ENCODE measurements around the gene STXBP4. TPM values are rescaled to one million over a fixed set of nuclear protein-coding genes. Genes with fewer than 3 reads are reported as not detected.

The STXBP4 gene
- total and polyA plus RNA-seq, 2 donors (not counting 3 experiments of a cell fraction or from before 2014, with no cell fraction given), result 1.9 to 12.9 TPM

DNA sequence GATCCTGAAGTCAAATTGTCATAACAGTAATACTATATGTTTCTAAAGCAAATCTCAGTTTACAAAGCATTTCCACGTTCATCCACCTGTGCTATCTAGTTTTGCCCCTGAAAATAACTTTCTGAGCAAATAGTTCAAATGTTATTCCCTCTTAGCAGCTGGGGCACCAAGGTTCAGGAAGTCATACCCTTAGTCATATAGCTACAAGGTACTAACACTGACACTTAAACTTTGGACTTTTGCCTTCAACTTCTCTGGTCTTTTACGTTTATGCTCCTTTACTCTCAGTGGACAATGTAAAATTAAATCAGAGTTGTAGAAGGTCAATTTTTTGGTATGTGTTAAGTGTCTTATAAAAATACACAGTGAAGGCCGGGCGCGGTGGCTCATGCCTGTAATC is 33.1 kb upstream of the STXBP4 start:
- BruUV-seq (replicated peaks), result no TSS peak
- dilution Hi-C loops (cut with MboI; ENCODE audit: extremely low pct_ligation_motif_present, low sequenced_read_pairs), result no loop called here
- POLR2A ChIA-PET, result interaction anchor here (0.6 kb wide), 1 partner anchor 10 kb away, joined by 3 read pairs; no protein-coding TSS in a partner anchor
- Histone ChIP-seq H3K4me3 (replicated peaks in 1 of 3; ENCODE audit: insufficient read depth in 1 of 3, low read depth in 1 of 3, low read length in 3 of 3) (no peak overlapping the region), H3K27ac (ENCODE audit: insufficient read depth, low read depth, low read length) (no peak overlapping the region), H3K27me3 (ENCODE audit: control insufficient read depth in 2 of 2, insufficient read depth in 2 of 2, low read length in 2 of 2) (no peaks in the 10 kb centered on the region), H3K9me3 (replicated peaks; ENCODE audit: control insufficient read depth, insufficient read depth, low read length) (no peaks in the 10 kb centered on the region), H3K9me1 (replicated peaks; ENCODE audit: control insufficient read depth, extremely low read depth, insufficient read depth, low read length) (no peaks in the 10 kb centered on the region), H3K36me3 (ENCODE audit: control insufficient read depth in 2 of 2, extremely low read depth in 1 of 2, insufficient read depth in 2 of 2, low read length in 2 of 2) (no peaks in the 10 kb centered on the region), H3K79me2 (ENCODE audit: control insufficient read depth, insufficient read depth, low read length) (no peaks in the 10 kb centered on the region), H2AFZ (ENCODE audit: low read depth, low read length) (no peak overlapping the region), H4K20me1 (replicated peaks; ENCODE audit: control insufficient read depth, extremely low read depth, insufficient read depth, low read length) (no peaks in the 10 kb centered on the region), H3K9ac (replicated peaks; ENCODE audit: extremely low read depth, insufficient read depth, low read length) (no peak overlapping the region), H3K4me1 (ENCODE audit: control insufficient read depth, extremely low read depth, insufficient read depth, low read length) (no peaks in the 10 kb centered on the region), H3K4me2 (ENCODE audit: insufficient read depth, low read length) (no peak overlapping the region)
- intact Hi-C loops (cut with micrococcal nuclease), result no loop called here
- DNase-seq (ENCODE audit: low read depth, low spot score), result no peak
- FAIRE-seq, result no peak
- TF ChIP-seq POLR2A (IDR thresholded peaks at IDR 0.05; ENCODE audit: low read depth, low read length), result no peak
- TF ChIP-seq, protein P1, sequence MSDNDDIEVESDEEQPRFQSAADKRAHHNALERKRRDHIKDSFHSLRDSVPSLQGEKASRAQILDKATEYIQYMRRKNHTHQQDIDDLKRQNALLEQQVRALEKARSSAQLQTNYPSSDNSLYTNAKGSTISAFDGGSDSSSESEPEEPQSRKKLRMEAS (IDR thresholded peaks at IDR 0.05; ENCODE audit: insufficient read depth, insufficient read length), result no peak
- no peak for TF ChIP-seq POLR2AphosphoS5 (IDR thresholded peaks at IDR 0.05; ENCODE audit: insufficient read depth, low read depth, low read length)
- no peak for TF ChIP-seq EZH2 (IDR thresholded peaks at IDR 0.05; ENCODE audit: borderline replicate concordance, low read depth, low read length, severe bottlenecking)
- TF ChIP-seq FOS (IDR thresholded peaks at IDR 0.05; ENCODE audit: borderline replicate concordance, insufficient read depth, low read length), result no peak
- TF ChIP-seq JUN (IDR thresholded peaks at IDR 0.05; ENCODE audit: borderline replicate concordance, insufficient read depth, insufficient read length, low read depth), result no peak
- TF ChIP-seq, protein P2, sequence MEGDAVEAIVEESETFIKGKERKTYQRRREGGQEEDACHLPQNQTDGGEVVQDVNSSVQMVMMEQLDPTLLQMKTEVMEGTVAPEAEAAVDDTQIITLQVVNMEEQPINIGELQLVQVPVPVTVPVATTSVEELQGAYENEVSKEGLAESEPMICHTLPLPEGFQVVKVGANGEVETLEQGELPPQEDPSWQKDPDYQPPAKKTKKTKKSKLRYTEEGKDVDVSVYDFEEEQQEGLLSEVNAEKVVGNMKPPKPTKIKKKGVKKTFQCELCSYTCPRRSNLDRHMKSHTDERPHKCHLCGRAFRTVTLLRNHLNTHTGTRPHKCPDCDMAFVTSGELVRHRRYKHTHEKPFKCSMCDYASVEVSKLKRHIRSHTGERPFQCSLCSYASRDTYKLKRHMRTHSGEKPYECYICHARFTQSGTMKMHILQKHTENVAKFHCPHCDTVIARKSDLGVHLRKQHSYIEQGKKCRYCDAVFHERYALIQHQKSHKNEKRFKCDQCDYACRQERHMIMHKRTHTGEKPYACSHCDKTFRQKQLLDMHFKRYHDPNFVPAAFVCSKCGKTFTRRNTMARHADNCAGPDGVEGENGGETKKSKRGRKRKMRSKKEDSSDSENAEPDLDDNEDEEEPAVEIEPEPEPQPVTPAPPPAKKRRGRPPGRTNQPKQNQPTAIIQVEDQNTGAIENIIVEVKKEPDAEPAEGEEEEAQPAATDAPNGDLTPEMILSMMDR (IDR thresholded peaks at IDR 0.05; ENCODE audit: extremely low read depth in 1 of 2, insufficient read depth in 1 of 2, low read depth in 1 of 2, low read length in 2 of 2), result no peak
- no peak for TF ChIP-seq MYC (IDR thresholded peaks at IDR 0.05; ENCODE audit: low read depth, low read length)
- CTCF ChIA-PET, result no interaction called here
